ENCODE measurements around the gene USP46. TPM values are rescaled to one million over a fixed set of nuclear protein-coding genes. Genes with fewer than 3 reads are reported as not detected.

USP46 gene
- total and polyA plus RNA-seq, 2 of the 8 experiments (the other 6 are each of a cell fraction or from before 2014, with no cell fraction given), result 10.6 to 62.4 TPM

- Histone ChIP-seq H3K14ac (ENCODE audit: insufficient read length) (no peak overlapping the region), H3K56ac (replicated peaks; ENCODE audit: insufficient read length, low read depth, low read length) (no peak overlapping the region), H2BK20ac (ENCODE audit: low read length) (no peak overlapping the region), H3K4me3 (ENCODE audit: extremely low read depth in 1 of 4, insufficient read depth in 2 of 4, low read depth in 3 of 4, low read length in 4 of 4) (peak overlapping the region; percentile 73 to 98 (median 87)), H3K79me2 (ENCODE audit: control insufficient read depth in 1 of 2, insufficient read depth in 2 of 2, low read length in 2 of 2) (peaks cover 23 to 54% of the 10 kb centered on the region in 2 experiments), H3K18ac (ENCODE audit: extremely low read depth, low read length) (peak overlapping the region; percentile 49), H2BK12ac (ENCODE audit: low read depth, low read length) (peak overlapping the region; percentile 18), H3K4ac (replicated peaks; ENCODE audit: insufficient read length, low read depth, low read length) (peak overlapping the region; percentile 74), H2BK5ac (ENCODE audit: low read depth, low read length) (peak overlapping the region; percentile 55), H3K9me3 (ENCODE audit: insufficient read depth in 2 of 2, low read depth in 1 of 2, low read length in 1 of 2) (peaks cover 0 to 2% of the 10 kb centered on the region in 2 experiments; a peak in 1 of 4 replicates), H2BK15ac (ENCODE audit: low read length) (no peak overlapping the region; the same call in 1 of the 2 replicates), H2AK5ac (ENCODE audit: low read depth, low read length) (peak overlapping the region; percentile 47; the same call in 1 of the 2 replicates), H4K20me1 (replicated peaks in 1 of 2; ENCODE audit: control insufficient read depth in 1 of 2, insufficient read depth in 2 of 2, low read length in 2 of 2) (peaks cover 0 to 6% of the 10 kb centered on the region in 2 experiments), H3K4me1 (replicated peaks in 1 of 4; ENCODE audit: control insufficient read depth in 3 of 4, insufficient read depth in 4 of 4, low read length in 3 of 4) (peaks cover 0 to 15% (median 9%) of the 10 kb centered on the region in 4 experiments; a peak in 6 of 7 replicates), H2BK120ac (replicated peaks; ENCODE audit: low read depth, low read length) (peak overlapping the region; percentile 43), H3K36me3 (ENCODE audit: control insufficient read depth in 2 of 4, insufficient read depth in 4 of 4, low read length in 3 of 4) (peaks cover 0 to 9% (median 0%) of the 10 kb centered on the region in 4 experiments; a peak in 1 of 8 replicates), H3K79me1 (ENCODE audit: low read depth, low read length) (peaks cover 3% of the 10 kb centered on the region; the same call in 1 of the 2 replicates), H3K27me3 (replicated peaks in 1 of 4; ENCODE audit: control insufficient read depth in 3 of 4, extremely low read depth in 1 of 4, insufficient read depth in 3 of 4, low read length in 3 of 4) (peaks cover 0 to 5% (median 2%) of the 10 kb centered on the region in 4 experiments; a peak in 4 of 7 replicates), H3K23me2 (ENCODE audit: low read depth, low read length) (peaks cover 11% of the 10 kb centered on the region; the same call in 1 of the 2 replicates), H3K4me2 (ENCODE audit: insufficient read depth in 1 of 2, low read depth in 2 of 2, low read length in 2 of 2) (peak overlapping the region; percentile 70 to 89), H4K8ac (ENCODE audit: extremely low read depth, insufficient read depth, low read length) (no peak overlapping the region), H3K9ac (replicated peaks in 1 of 4; ENCODE audit: extremely low read depth in 1 of 4, low read depth in 3 of 4, low read length in 3 of 4) (peak overlapping the region in 3 of 4 experiments; percentile 1 to 90 (median 36); a peak in 5 of 7 replicates), H3K27ac (ENCODE audit: low read depth, low read length) (peak overlapping the region; percentile 63), H4K5ac (ENCODE audit: insufficient read length, low read depth, low read length) (peak overlapping the region; percentile 61), H3K23ac (ENCODE audit: insufficient read length) (no peak overlapping the region), H4K91ac (replicated peaks; ENCODE audit: insufficient read length, low read length) (peak overlapping the region; percentile 30), H2AFZ (ENCODE audit: low read length) (no peak overlapping the region)
- ChIA-PET POLR2A (ENCODE audit: partially characterized antibody) (interaction anchor here (0.7 to 3.6 kb wide), 33 partner anchors 9 to 325 kb away, joined by 3 to 55 read pairs (median 4); partner anchors contain the start of gene ERVMER34-1), CTCF (ENCODE audit: partially characterized antibody) (interaction anchor here (0.8 to 2.4 kb wide), 16 partner anchors 10 to 324 kb away, joined by 3 to 6 read pairs (median 3); no protein-coding TSS in a partner anchor)
- DNase-seq (ENCODE audit: low read depth in 1 of 2, low spot score in 2 of 2), result peak; percentile 70 to 74
- peak; percentile 57 for FAIRE-seq
- WGBS, 2 experiments (ENCODE audit: extremely low coverage in 1 of 2, insufficient coverage in 1 of 2, insufficient read length in 1 of 2, insufficient replicate concordance in 2 of 2, low coverage in 1 of 2, low lambda C conversion rate in 2 of 2, missing lambda C conversion rate in 1 of 2), result 10% methylated on average over 18 of the region's 18 CpGs; no CpG with 5 or more reads in 1 of the 2 experiments
- TF ChIP-seq RNF2 (IDR thresholded peaks at IDR 0.05; ENCODE audit: borderline replicate concordance, low read depth, low read length, missing control alignments, poor library complexity, severe bottlenecking), result no peak
- TF ChIP-seq ZNF274 (IDR thresholded peaks at IDR 0.05; ENCODE audit: borderline replicate concordance, extremely low read depth, low read length), result no peak
- TF ChIP-seq, protein P1, sequence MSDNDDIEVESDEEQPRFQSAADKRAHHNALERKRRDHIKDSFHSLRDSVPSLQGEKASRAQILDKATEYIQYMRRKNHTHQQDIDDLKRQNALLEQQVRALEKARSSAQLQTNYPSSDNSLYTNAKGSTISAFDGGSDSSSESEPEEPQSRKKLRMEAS (IDR thresholded peaks at IDR 0.05), result peak; percentile 93
- no peak for TF ChIP-seq HDAC2 (IDR thresholded peaks at IDR 0.05; ENCODE audit: borderline replicate concordance in 1 of 2, low read depth in 2 of 2, low read length in 2 of 2)
- no peak for TF ChIP-seq JUN (IDR thresholded peaks at IDR 0.05; ENCODE audit: low read depth, low read length)
- no peak for TF ChIP-seq NANOG (IDR thresholded peaks at IDR 0.05; ENCODE audit: insufficient read depth, low read depth, low read length, poor library complexity, severe bottlenecking)
- no peak for TF ChIP-seq CHD1 (IDR thresholded peaks at IDR 0.05; ENCODE audit: low read depth, low read length)
- no peak for TF ChIP-seq TCF12 (IDR thresholded peaks at IDR 0.05; ENCODE audit: low read depth, low read length)
Observed at GRCh38 chr4:52657618-52658501, 1.2 kb downstream of the USP46 start.
